ENCODE results near the gene ACKR3. TPM values are rescaled to one million over a fixed set of nuclear protein-coding genes. Genes with fewer than 3 reads are reported as not detected.

ACKR3 gene
- total RNA-seq, 4 donors from 2014 or later = 5.9 to 29.5 (median 24.5) TPM

DNA sequence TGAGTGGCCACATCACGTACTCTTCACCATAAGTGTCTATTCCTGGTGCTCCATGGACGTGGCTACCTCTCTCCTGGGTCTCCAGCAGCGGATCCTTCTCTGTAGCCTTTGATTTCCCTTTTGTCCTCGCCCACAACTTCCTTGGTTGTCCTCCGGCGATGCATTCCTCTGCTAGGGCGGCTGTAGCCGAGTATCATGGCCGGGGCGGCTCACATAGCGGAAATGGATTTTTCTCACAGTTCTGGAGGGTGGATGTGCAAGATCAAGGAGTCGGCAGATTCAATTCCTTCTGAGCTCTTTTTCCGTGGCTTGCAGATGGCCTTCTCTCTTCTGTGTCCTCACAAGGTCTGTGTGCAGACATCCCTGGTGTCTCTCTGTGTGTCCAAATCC lies 35.7 kb downstream of the ACKR3 start:
- H3K27me3 ChIP-seq = peaks cover 0 to 36% (median 0%) of the 10 kb centered on the region in 4 donors
- TF ChIP-seq, protein P1, sequence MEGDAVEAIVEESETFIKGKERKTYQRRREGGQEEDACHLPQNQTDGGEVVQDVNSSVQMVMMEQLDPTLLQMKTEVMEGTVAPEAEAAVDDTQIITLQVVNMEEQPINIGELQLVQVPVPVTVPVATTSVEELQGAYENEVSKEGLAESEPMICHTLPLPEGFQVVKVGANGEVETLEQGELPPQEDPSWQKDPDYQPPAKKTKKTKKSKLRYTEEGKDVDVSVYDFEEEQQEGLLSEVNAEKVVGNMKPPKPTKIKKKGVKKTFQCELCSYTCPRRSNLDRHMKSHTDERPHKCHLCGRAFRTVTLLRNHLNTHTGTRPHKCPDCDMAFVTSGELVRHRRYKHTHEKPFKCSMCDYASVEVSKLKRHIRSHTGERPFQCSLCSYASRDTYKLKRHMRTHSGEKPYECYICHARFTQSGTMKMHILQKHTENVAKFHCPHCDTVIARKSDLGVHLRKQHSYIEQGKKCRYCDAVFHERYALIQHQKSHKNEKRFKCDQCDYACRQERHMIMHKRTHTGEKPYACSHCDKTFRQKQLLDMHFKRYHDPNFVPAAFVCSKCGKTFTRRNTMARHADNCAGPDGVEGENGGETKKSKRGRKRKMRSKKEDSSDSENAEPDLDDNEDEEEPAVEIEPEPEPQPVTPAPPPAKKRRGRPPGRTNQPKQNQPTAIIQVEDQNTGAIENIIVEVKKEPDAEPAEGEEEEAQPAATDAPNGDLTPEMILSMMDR (IDR thresholded peaks at IDR 0.05) = no peak
- TF ChIP-seq POLR2A (IDR thresholded peaks at IDR 0.05) = no peak
- no peaks in the 10 kb centered on the region for H3K4me1 ChIP-seq
- H3K4me3 ChIP-seq = no peak overlapping the region
- DNase-seq = no peak
- no peaks in the 10 kb centered on the region for H3K36me3 ChIP-seq
- no peak overlapping the region for H3K27ac ChIP-seq
- intact Hi-C loops (cut with DNase I) = no loop called here
- no peaks in the 10 kb centered on the region for H3K9me3 ChIP-seq
- whole genome bisulfite sequencing, 2 donors = 83 to 87% methylated on average over 13 of the region's 13 CpGs

- Histone ChIP-seq H3K27me3 (peaks cover 0 to 36% (median 0%) of the 10 kb centered on the region in 4 donors), H3K9me3 (no peaks in the 10 kb centered on the region), H3K4me3 (no peak overlapping the region), H3K4me1 (no peaks in the 10 kb centered on the region), H3K36me3 (no peaks in the 10 kb centered on the region), H3K27ac (no peak overlapping the region)
- no peak for DNase-seq
- TF ChIP-seq POLR2A (IDR thresholded peaks at IDR 0.05) = no peak
- TF ChIP-seq, protein P1 (IDR thresholded peaks at IDR 0.05) = no peak
- 78 to 90% methylated on average over 6 to 10 of the region's 10 CpGs for WGBS, 2 donors
- intact Hi-C loops (cut with DNase I) = no loop called here
Observed at GRCh38 chr2:236606023-236606422, 36.4 kb downstream of the ACKR3 start.

DNA sequence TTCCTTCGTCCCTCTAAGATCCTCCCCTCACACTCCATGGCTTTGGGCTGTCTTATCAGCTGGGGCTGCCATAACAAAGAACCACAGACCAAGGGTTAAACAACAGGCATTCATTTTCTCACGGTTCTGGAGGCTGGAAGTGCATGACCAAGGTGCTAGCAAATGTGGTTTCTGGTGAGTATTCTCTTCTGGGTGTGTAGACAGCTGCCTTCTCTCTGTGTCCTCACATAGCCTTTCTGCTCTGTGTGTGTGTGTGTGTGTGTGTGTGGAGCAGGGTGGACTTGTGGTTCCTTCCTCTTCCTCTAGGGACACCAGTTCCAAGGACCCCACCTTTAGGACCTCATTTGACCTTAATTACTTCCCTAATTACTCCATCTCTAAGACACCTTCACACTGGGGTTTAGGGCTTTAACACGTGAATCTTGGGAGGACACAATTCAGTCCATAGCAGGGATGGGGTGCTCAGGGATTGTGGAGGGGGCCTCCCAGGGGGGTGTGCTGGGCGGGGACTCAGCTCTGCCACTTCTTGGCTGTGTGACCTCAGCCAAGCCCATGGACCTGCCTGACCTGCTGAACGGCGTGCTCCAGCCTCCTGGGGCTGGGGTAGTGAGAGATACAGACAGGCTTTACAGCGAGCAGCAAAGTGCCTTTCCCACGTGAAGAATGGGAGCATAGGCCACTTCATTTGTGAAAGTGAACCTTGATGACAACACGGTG lies 38.0 kb downstream of the ACKR3 start:
- H3K27ac ChIP-seq = no peak overlapping the region

GRCh38 chr2:236608188-236608525 lies 38.5 kb downstream of the ACKR3 start:
- no peak for DNase-seq
- Histone ChIP-seq H3K36me3 (no peaks in the 10 kb centered on the region), H3K4me1 (peaks cover 0 to 3% (median 0%) of the 10 kb centered on the region in 3 donors), H3K27ac (no peak overlapping the region), H3K4me3 (no peak overlapping the region), H3K9me3 (no peaks in the 10 kb centered on the region), H3K27me3 (peaks cover 0 to 48% (median 0%) of the 10 kb centered on the region in 4 donors)
- WGBS, 2 donors = 96 to 100% methylated on average over 3 of the region's 3 CpGs
- intact Hi-C loops (cut with DNase I) = no loop called here
- TF ChIP-seq, protein P1 (IDR thresholded peaks at IDR 0.05) = no peak
- no peak for TF ChIP-seq POLR2A (IDR thresholded peaks at IDR 0.05)

More for the DNA sequence above, 38.0 kb downstream of the ACKR3 start:
- H3K27me3 ChIP-seq = peaks cover 0 to 43% (median 0%) of the 10 kb centered on the region in 4 donors
- no peak for DNase-seq
- H3K9me3 ChIP-seq = no peaks in the 10 kb centered on the region
- no peak overlapping the region for H3K4me3 ChIP-seq
- 48 to 78% methylated on average over 3 to 8 of the region's 9 CpGs for WGBS, 2 donors
- intact Hi-C loops (cut with DNase I) = no loop called here
- no peak for TF ChIP-seq POLR2A (IDR thresholded peaks at IDR 0.05)
- TF ChIP-seq, protein P1 (IDR thresholded peaks at IDR 0.05) = no peak
- H3K36me3 ChIP-seq = no peaks in the 10 kb centered on the region
- H3K4me1 ChIP-seq = peaks cover 0 to 3% (median 0%) of the 10 kb centered on the region in 3 donors

- no peak for DNase-seq
- intact Hi-C loops (cut with DNase I) = no loop called here
- 86 to 89% methylated on average over 3 of the region's 3 CpGs for WGBS, 2 donors
Observed at GRCh38 chr2:236608710-236609109, 39.1 kb downstream of the ACKR3 start.

More at GRCh38 chr2:236608710-236609109, 39.1 kb downstream of the ACKR3 start:
- no peak overlapping the region for H3K4me3 ChIP-seq
- H3K4me1 ChIP-seq = peaks cover 0 to 3% (median 0%) of the 10 kb centered on the region in 3 donors
- no peak overlapping the region for H3K27ac ChIP-seq
- H3K27me3 ChIP-seq = peaks cover 0 to 50% (median 0%) of the 10 kb centered on the region in 4 donors
- H3K36me3 ChIP-seq = no peaks in the 10 kb centered on the region
- no peaks in the 10 kb centered on the region for H3K9me3 ChIP-seq
- no peak for TF ChIP-seq POLR2A (IDR thresholded peaks at IDR 0.05)
- TF ChIP-seq, protein P1 (IDR thresholded peaks at IDR 0.05) = no peak

Measured in esophagus squamous epithelium (tissue), 5 donors.